Hypothalamus (tissue), 51 donors: ENCODE results near the gene CLVS2.

ENCODE experiments used
- DNase-seq, 51 donors: peaks; one replicate each; lab custom pipeline; 2025; lab: John Stamatoyannopoulos, UW

Gene CLVS2

DNA sequence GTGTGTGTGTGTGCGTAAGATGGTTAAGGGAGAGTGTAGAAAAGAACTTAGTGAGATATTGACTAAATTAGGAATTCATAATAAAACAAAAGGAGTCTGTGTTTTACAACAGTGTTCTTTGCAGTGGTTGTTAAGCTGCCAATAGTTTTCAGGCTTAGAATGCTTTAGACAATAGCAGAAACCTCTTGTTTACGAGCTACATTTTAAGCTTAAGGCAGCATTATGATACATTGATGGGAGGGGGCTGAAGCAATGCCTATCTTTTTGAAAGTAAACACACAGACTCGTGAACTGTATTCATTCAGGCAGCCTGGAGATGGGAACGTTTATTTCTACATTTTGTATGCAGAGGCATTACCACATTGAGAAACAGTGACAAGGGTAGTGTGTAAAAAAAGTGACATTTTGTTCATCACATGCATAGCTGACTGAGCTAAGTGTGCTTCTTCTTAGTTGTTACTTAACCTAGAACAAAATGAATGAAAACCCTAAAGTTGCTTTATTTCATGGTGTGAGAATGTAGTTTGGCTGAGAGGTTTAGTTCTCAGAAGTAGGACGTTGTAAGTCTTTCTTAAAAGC, 21.2 kb downstream of the CLVS2 start:
- DNase-seq: peak in 1 of 51 donors; percentile 70

GRCh38 chr6:123022975-123023374, 26.9 kb downstream of the CLVS2 start:
- no peak for DNase-seq

GRCh38 chr6:123024976-123025375, 28.9 kb downstream of the CLVS2 start:
- no peak for DNase-seq

DNA sequence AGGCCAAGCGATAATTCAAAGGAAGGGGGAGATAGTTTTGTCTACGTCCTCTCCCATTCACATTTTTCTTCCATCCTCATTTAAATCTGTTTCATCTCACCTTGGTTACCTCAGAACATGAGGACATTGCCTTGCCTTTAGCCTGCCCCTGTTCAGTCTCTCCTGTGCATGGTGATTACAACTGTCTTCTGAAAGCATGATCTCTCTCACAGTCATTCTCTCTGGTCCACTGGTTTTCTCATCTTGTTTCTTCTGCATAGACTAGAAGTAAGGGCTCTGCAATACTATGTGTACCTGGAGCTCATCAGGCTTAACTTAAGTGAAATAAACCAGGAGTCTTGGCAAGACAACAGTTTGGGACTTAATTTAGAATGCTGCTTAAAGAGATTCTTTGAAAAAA, 31.4 kb downstream of the CLVS2 start:
- no peak for DNase-seq

- peak in 2 of 51 donors; percentile 0 to 1 for DNase-seq
These were observed 32.2 kb downstream of the CLVS2 start for GRCh38 chr6:123028263-123028662.

DNA sequence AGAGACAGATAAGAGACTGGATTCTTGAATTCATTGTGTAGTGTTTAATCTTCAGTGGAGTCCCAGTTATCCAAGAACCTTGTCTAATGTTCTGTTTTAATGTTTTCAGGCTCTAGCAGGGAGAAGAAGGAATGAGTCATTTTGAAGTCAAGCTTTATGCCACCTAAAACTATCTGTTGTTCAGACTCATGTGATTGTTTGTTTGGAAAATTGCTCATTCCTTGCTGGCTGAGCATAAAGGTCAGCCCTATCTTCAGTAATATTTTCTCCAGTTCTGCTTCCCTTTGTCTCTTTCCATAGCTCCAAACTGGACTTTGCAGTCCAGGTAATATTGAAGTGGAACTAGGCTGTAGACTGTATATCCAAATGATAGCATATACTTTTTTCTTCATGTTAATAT, 34.2 kb downstream of the CLVS2 start:
- no peak for DNase-seq

- no peak for DNase-seq
These were observed 40.6 kb downstream of the CLVS2 start for GRCh38 chr6:123036648-123037047.

GRCh38 chr6:123039431-123039830, 43.4 kb downstream of the CLVS2 start:
- no peak for DNase-seq

DNA sequence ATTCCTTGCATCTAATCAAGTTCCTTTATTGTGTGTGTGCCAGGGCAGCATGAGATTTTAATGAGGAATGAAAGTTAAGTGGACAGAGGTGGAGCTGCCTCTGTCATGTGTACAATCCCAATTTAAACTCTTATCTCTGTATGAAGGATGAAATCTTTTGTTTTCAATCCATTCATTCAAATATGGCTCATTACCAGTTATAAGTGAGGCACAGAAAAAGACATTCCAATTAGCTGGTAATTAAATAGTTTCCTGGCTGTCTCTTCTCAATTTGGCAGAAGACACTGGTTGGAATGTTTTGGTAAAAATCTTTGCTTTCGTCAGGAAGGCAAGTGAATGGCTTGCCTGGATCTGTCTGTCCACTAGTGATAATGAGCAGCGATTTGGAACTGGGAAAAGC, 46.4 kb downstream of the CLVS2 start:
- no peak for DNase-seq

- DNase-seq: no peak
These were observed 48.4 kb downstream of the CLVS2 start for GRCh38 chr6:123044341-123044860.

- DNase-seq: peak in 1 of 51 donors; percentile 20
These were observed 57.7 kb downstream of the CLVS2 start for GRCh38 chr6:123053602-123054225.

- DNase-seq: no peak
These were observed 59.2 kb downstream of the CLVS2 start for GRCh38 chr6:123055256-123055655.

- no peak for DNase-seq
These were observed 66.6 kb downstream of the CLVS2 start for GRCh38 chr6:123062670-123063069.

- no peak for DNase-seq
These were observed 68.0 kb downstream of the CLVS2 start for GRCh38 chr6:123064038-123064437.

DNA sequence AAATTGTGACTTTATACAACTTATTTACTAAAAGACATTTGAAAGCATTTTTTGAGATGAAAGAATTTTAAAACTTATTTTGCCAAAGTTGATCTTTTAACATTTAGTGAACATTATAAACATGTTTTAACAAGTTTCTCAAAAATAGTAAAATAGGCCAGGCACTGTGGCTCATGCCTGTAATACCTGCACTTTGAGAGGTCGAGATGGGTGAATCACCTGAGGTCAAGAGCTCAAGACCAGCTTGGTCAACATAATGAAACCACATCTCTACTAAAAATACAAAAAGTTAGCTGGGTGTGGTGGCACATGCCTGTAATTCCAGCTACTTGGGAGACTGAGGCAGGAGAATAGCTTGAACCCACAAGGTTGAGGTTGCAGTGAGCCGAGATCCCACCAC, 78.6 kb downstream of the CLVS2 start:
- no peak for DNase-seq

GRCh38 chr6:123085403-123085802, 89.4 kb downstream of the CLVS2 start:
- no peak for DNase-seq

DNA sequence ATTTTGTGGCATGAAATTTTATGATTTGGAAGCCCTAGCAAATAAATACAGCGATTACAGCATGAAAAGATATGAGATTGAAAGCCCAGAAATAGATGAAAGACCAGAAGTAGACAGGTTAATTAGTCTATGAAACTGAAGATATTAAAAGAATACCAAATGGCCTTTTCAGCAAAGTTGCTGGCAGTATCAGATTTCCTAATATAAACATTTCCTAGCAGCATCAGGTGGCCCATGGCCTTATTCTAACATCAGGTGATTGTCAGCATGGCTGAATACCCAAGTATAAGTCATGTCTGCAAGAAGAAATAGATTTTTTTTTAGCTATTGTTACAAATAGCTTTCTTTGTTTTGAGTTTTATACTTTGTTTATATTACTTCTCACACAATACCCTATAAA, 93.2 kb downstream of the CLVS2 start:
- DNase-seq: no peak

DNA sequence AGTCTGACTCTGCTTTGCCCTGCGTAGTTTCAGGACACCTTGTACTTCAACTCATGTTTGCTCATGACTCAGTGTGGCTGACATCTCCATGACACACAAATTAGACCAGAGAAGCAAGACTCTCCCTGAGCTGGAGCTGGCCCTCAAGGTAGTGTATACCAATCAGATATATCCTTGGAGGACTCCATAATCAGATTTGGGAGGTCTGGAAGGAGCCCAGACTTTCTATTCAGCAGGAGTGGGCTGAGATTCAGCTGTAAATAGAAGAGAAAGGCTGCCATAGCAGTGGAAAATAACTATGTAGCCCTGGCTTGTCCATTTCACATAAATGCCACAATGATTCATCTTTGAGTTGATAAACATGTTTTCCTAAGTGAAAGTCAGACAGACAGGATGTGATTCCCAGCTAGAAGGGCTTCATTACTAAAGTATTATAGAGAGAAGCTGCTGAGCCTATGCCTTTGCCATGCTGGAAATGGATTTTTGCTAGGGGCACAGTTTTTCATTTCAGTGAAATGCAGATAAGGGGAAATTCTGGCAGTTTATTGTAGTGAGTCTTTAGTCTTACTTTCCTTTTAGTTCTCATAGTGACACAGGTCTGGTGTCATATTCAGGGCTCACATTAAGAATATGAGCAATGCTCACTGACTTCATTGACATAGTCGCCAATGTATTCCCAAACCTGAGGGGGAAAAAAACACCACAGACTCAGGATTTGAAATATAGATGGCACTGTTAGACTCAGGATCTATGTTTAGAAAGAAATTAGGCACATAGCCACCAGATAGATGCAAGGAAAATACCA, 95.3 kb downstream of the CLVS2 start:
- DNase-seq: peak in 1 of 51 donors; percentile 27

GRCh38 chr6:123091896-123092271, 95.8 kb downstream of the CLVS2 start:
- no peak for DNase-seq

DNA sequence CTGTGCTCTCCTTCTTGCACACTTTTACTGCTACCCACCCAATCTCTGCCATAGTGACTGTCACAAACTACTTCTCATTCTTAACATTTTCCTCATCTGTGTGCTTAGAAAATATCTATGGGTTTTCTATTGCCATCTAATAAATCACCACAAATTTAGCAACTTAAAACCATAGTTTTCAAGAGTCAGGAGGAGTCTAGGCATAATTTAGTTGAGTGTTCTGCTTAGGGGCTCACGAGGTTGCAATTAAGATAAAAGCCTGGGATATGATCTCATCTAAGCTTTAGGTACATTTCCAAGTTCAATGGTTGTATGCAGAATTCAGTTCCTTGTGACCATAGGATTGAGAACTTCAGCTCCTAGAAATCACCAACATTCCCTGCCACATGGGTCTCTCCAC, 98.8 kb downstream of the CLVS2 start:
- DNase-seq: no peak

GRCh38 chr6:123105561-123105960, 109.5 kb downstream of the CLVS2 start:
- no peak for DNase-seq

- no peak for DNase-seq
These were observed 120.3 kb downstream of the CLVS2 start for GRCh38 chr6:123116370-123116769.
